ENCODE results near the gene PALD1. TPM values are rescaled to one million over a fixed set of nuclear protein-coding genes. Genes with fewer than 3 reads are reported as not detected.
A peak's percentile ranks its signal among the peaks of the same experiment; 100 is the strongest.

PALD1 gene
- total RNA-seq, 4 donors from 2014 or later: 6.0 to 9.7 (median 6.4) TPM

DNA sequence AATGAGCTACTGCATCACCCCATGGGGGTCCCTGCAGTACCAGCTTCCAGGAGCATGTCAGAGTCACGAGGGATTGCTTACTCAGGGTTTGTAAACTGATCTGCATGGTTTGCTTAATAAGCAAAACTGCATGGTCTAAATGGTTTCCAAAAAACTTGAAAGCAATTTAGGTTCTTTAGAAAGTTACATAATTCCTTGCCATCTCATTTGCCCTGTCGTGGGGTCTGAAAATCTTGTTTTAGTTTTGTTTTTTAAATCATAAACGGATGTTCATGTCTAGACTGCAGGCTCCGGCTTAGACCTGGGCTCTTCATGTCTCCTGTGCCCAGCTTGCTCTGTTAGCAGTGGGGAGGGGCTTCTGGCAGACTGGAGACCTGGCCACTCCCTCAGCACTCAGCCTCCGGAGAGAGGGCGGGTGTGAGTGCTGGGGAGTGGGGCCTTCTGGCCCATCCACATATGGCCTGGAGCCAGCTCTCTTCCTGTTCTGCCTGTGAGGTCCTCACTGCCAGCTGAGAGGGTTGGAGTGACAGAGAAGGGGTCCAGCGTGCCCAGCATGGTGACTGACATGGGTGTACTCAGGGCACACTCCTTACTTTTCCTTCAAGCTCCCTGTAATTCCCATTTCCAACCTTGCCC is 106.5 kb downstream of the PALD1 start:
- intact Hi-C loops (cut with DNase I; ENCODE audit: low total_unique reads): no loop called here
- no peak for DNase-seq (ENCODE audit: low spot score in 2 of 2)
- no peak overlapping the region for H3K4me3 ChIP-seq (ENCODE audit: low read depth, poor library complexity, severe bottlenecking)
- WGBS, 2 donors: 31 to 37% methylated on average over 7 of the region's 7 CpGs
- TF ChIP-seq, protein P1, sequence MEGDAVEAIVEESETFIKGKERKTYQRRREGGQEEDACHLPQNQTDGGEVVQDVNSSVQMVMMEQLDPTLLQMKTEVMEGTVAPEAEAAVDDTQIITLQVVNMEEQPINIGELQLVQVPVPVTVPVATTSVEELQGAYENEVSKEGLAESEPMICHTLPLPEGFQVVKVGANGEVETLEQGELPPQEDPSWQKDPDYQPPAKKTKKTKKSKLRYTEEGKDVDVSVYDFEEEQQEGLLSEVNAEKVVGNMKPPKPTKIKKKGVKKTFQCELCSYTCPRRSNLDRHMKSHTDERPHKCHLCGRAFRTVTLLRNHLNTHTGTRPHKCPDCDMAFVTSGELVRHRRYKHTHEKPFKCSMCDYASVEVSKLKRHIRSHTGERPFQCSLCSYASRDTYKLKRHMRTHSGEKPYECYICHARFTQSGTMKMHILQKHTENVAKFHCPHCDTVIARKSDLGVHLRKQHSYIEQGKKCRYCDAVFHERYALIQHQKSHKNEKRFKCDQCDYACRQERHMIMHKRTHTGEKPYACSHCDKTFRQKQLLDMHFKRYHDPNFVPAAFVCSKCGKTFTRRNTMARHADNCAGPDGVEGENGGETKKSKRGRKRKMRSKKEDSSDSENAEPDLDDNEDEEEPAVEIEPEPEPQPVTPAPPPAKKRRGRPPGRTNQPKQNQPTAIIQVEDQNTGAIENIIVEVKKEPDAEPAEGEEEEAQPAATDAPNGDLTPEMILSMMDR (IDR thresholded peaks at IDR 0.05): no peak
- TF ChIP-seq POLR2A (IDR thresholded peaks at IDR 0.05): no peak

DNA sequence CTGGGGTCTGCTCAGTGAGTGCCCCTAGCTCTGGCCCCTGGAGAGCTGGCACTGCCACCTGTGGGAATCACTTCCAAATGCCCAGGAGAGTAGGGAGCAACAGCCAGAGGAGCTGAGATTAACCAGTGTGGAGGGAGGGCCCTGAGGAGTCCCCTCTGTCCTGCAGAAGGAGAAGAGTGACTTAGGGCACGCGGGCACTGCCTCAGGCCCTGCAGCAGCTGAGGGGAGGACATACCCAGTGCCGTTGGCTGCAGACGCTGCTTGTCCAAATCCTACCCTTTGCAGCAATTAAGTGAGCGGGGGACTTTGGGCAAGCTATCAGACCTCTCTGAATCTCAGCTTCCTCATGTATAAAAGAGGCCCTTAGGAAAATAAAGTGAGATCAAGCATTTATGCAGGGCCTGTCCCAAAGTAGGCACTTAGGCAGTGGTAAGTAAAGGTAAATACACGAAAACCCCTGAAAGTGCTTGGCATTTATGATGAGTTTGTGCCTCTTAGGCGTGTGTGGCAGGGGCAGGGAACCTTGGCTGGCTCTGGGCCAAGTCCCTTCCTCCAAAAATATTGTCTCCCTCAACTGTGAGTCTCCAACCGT is 107.1 kb downstream of the PALD1 start:
- intact Hi-C loops (cut with DNase I; ENCODE audit: low total_unique reads): no loop called here
- DNase-seq (ENCODE audit: low spot score in 2 of 2): peak in 1 of 2 donors; percentile 68
- WGBS, 2 donors: 84 to 88% methylated on average over 7 to 8 of the region's 8 CpGs
- TF ChIP-seq, protein P1 (IDR thresholded peaks at IDR 0.05): no peak
- no peak for TF ChIP-seq POLR2A (IDR thresholded peaks at IDR 0.05)
- no peak overlapping the region for H3K4me3 ChIP-seq (ENCODE audit: low read depth, poor library complexity, severe bottlenecking)

DNA sequence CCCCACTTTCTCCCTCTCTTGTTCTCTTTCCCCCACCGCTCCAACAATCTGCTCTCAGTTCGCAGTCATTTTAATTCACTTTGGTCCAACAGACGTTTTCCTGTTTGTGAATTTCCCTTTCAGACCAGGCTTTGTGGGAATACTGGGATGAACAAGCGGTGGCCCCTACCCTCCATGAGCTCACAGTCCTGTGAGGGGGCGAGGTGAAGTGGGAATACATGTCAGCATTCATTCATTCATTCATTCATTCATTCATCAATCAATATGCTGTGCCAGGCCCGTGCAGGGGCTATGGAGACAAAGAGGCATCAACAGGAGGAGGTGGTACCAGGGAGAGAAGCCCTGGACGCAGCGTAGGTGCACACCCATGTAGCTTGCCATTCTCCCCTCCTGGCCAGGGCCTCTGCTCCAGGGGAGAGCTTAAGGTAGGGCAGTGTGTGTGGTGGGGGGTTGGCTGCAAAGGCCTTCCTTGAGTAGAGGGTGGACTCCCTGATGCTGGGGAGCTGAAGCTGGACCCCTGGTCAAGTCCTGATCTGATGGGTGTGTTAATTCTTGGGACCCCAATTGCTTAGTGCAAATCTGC is 107.9 kb downstream of the PALD1 start:
- H3K4me3 ChIP-seq (ENCODE audit: low read depth, poor library complexity, severe bottlenecking): no peak overlapping the region
- DNase-seq (ENCODE audit: low spot score in 2 of 2): peak in 1 of 2 donors; percentile 62
- WGBS, 2 donors: 94 to 96% methylated on average over 8 of the region's 8 CpGs
- TF ChIP-seq, protein P1 (IDR thresholded peaks at IDR 0.05): no peak
- no peak for TF ChIP-seq POLR2A (IDR thresholded peaks at IDR 0.05)
- intact Hi-C loops (cut with DNase I; ENCODE audit: low total_unique reads): no loop called here

DNA sequence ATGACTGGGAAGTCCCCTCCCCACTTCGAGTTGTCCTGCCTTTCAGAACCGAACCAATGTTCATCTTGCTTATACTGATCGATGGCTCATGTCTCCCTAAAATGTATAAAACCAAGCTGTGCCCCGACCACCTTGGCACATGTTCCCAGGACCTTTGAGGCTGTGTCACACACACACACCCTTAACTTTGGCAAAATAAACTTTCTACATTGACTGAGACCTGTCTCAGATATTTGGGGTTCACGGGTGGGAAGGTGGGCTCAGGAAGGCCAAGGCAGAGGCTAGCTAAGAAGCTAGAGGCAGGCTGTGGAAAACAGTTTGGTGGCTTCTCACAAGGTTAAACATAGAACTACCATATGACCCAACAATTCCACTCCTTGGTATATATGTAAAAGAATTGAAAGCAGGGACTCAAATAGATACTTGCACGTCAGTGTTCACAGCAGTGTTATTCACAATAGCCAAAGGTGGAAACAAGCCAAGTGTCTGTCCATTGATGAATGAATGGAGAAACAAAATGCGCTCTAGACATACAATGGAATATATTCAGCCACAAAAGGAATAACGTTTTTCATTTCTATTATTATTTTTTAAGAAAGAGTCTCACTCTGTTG is 108.6 kb downstream of the PALD1 start:
- peak in 1 of 2 donors; percentile 37 for DNase-seq (ENCODE audit: low spot score in 2 of 2)
- no peak overlapping the region for H3K4me3 ChIP-seq (ENCODE audit: low read depth, poor library complexity, severe bottlenecking)
- WGBS, 2 donors: 83 to 86% methylated on average over 8 of the region's 8 CpGs
- intact Hi-C loops (cut with DNase I; ENCODE audit: low total_unique reads): no loop called here
- TF ChIP-seq, protein P1 (IDR thresholded peaks at IDR 0.05): no peak
- no peak for TF ChIP-seq POLR2A (IDR thresholded peaks at IDR 0.05)

DNA sequence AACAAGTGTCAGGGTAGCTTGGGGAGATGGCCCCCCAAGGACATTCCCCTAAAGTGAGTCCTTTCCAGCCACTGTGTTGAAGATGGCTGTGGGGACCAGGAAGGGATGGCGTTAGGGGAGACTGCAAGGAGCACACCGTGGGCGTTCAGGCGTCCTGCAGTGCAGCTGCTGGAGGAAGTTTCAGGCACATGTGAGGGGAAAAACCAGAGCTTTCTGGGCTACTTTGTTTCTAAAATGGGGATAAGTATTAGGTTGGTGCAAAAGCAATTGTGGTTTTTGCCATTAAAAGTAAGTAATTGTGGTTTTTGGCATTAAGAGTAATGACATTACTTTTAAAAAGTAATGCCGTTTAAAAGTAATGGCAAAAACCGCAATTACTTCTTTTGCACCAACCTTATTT is 109.7 kb downstream of the PALD1 start:
- TF ChIP-seq, protein P1 (IDR thresholded peaks at IDR 0.05): no peak
- no peak for TF ChIP-seq POLR2A (IDR thresholded peaks at IDR 0.05)
- intact Hi-C loops (cut with DNase I; ENCODE audit: low total_unique reads): no loop called here
- 62 to 65% methylated on average over 6 of the region's 6 CpGs for WGBS, 2 donors
- no peak overlapping the region for H3K4me3 ChIP-seq (ENCODE audit: low read depth, poor library complexity, severe bottlenecking)
- DNase-seq (ENCODE audit: low spot score in 2 of 2): peak in 1 of 2 donors; percentile 32

Measured in lower leg skin (tissue), 4 donors.